Measurements from ENCODE around the gene NFIA.
"Not testable (repeated sequence)": the region's sequence is repeated elsewhere in the genome, so short reads cannot be mapped to it uniquely, and the experiment has no call there.

Gene NFIA

DNA sequence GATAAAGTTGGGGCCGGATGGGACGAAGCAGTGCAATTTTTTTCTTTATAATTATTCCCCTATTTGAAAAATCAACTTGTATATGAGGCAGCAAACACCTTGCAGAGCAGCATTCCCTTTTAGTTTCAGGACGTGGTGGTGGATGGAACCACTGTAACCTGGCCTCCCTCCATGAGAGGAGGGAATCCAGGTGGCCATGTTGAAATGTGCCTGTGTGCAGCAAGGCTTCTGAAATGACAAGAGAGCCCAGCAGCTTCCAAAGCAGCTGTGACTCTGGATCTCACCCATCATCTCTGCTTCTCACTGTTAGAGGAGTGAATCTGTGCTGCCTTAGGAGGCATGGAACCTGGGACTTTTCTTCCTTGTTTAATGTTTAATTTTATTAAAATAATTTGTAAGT is 42.3 kb downstream of the NFIA start:
- DNase-seq (ENCODE audit: extremely low read depth in 1 of 2, low read depth in 1 of 2) = no peak

DNA sequence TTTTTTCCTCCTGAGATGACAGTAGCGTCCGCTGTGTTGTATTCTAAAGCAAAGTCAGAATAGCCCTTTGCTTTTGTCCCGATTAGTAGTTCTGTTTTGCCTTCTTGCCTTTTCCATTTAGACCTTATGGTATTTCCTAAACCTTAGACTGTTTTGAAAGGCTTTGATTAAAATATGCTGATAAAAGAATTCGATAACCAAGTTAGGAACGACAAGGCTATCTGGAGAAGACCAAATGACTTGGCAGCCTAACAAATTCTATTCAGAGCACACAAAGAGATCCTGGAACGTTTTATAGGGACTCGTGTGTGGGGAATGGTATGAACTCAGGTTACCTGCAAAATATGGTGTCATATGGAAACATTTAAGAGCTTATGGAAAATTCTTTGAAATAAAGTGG is 42.9 kb downstream of the NFIA start:
- no peak for DNase-seq (ENCODE audit: extremely low read depth in 1 of 2, low read depth in 1 of 2)

DNA sequence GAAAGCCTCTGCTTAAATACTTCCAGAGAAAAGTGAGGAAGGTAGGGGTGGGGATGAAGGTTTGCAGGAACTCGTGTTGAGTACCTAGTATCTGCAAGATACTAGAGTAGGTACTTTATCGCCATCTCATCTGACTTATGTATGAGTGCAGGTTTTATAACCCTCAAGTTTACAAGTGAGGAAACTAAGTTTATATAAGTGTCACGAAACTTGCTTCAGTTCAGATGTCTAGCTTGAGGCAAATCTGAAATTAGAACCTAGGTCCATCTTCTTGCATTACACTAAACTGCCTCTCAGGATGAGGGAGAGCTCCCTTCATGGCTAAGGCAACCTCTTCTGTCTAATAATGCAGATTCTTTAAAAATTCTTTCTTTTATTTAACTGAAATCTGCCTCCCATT is 43.5 kb downstream of the NFIA start:
- no peak for DNase-seq (ENCODE audit: extremely low read depth in 1 of 2, low read depth in 1 of 2)

DNA sequence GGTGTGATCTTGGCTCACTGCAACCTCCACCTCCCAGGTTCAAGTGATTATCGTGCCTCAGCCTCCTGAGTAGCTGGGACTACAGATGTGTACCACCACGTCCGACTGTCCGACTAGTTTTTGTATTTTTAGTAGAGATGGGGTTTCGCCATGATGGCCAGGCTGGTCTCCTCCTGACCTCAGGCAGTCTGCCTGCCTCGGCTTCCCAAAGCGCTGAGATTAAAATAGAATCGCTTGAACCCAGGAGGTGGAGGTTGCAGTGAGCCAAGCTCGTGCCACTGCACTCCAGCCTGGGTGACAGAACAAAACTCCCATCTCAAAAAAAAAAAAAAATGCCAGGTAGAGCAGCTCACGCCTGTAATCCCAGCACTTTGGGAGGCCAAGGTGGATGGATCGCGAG is 44.5 kb downstream of the NFIA start:
- not testable (repeated sequence) for DNase-seq (ENCODE audit: extremely low read depth in 1 of 2, low read depth in 1 of 2)

DNA sequence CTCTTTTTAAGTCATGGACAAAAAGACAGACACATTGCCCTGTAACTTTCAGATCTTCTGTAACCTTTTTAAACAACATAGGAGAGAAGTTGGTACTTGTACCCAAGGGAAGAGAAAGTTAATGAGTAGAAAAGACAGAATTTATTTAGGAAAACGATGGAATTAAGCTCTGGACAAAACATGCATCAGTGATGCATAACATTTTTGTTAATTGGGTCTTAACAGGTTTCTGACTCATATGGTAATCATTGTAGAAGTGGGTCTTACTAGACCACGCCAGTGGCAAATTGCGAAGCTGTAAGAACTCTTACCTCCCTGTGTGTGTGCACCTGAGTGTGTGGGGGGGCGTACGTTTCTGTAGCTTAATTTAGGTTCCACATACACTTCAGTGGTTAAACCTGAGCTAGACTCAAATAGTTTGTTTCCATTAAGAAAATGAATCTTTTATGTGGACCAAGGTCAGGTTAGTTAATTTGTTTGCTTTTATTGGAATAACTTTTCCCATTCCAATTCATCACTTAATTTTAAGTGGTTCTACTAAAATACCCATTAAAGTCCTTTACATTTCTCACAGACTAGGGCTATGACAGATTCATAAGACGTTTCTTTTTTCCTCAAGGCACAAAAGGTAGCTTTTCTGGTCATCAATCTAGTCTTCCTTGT is 48.1 kb downstream of the NFIA start:
- no peak for DNase-seq (ENCODE audit: extremely low read depth in 1 of 2, low read depth in 1 of 2)

DNA sequence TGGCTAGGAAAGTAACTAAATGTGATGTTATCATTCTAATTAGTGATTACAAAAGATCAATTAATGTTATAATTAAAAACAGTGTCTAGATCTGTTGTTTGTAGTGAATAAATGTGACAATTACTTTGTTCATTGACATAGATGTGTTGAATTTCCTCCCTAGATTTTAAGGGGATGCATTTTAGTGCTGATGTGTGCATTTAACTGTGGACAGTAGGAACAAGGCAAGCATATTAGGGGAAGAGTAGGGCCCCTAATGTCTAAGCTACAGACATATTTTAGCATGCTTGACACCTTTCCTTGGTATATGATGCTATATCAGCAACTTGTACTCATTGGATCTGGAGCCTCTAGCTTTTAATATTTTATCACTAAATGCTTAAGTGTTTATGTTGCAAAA is 48.9 kb downstream of the NFIA start:
- DNase-seq (ENCODE audit: extremely low read depth in 1 of 2, low read depth in 1 of 2) = no peak

DNA sequence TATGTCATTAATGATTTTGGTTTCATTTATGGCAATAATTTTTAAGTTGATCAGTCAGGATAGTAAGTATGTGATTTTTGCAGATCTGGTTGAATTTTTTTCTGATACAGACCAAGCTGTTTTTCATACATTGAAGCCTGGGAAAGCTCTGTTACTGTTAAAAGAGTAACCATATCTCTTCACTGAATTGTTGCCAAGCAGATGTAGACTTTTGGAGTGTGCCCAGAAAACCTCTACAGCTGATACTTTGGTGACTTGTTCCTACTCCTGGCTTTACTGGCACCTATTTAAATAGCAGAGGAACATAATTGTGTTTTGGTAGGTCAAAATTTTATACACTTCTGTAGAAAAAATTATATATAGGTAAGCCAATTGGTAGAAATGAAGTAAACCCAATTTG is 49.4 kb downstream of the NFIA start:
- no peak for DNase-seq (ENCODE audit: extremely low read depth in 1 of 2, low read depth in 1 of 2)

DNA sequence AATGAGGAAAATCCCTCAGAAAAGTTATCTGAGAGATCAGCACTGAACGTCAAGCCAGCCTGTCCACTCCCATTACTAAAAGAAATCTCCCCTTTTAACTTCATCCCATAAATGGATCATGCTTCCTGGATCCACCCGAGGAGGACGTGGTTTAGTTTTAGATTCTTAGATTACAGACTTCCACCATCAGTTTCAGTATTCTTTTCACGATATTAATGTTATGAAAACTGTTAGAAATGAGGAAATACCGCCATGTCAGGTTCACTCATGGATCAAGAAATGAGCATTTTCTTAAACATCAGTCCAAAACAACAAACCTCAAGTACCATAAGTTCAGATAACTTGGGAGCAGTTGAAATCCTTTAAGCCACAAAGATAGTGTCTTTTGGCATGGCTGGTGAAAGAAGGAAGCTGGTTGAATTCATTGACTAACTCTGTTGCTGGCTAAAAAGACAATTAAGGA is 49.8 kb downstream of the NFIA start:
- no peak for DNase-seq (ENCODE audit: extremely low read depth in 1 of 2, low read depth in 1 of 2)

DNA sequence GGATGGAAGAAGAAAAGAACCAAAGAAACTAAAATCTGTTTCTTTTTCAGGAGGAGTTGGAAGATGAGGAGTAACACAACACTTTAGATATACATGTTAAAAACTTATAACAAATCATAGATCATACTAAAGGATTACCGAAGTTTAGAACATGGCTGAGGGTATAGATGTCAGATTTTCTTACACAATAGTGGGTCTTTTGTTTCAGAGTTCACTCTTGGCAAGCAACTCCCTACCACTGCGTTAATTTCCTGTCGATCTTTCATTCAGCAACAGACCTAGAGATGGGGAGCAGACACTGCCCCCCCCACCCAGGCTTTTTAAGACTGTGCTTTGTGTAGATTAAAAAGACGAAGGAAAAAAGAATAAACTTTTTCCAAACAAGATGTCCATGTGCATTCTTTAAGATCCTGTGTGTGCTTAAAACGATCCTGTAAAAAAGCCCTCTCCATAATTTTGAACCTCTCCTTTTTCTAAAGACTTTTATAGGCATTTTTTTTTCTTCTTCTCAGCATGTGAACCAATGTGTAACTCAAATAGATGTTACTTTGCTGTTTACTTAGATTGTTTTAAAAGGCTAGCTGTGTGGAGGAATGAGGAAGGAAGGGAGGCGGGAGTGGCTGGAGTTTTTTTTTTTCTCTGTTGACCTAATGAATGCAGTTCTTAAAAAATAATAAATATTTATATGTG is 50.4 kb downstream of the NFIA start:
- no peak for DNase-seq (ENCODE audit: extremely low read depth in 1 of 2, low read depth in 1 of 2)

DNA sequence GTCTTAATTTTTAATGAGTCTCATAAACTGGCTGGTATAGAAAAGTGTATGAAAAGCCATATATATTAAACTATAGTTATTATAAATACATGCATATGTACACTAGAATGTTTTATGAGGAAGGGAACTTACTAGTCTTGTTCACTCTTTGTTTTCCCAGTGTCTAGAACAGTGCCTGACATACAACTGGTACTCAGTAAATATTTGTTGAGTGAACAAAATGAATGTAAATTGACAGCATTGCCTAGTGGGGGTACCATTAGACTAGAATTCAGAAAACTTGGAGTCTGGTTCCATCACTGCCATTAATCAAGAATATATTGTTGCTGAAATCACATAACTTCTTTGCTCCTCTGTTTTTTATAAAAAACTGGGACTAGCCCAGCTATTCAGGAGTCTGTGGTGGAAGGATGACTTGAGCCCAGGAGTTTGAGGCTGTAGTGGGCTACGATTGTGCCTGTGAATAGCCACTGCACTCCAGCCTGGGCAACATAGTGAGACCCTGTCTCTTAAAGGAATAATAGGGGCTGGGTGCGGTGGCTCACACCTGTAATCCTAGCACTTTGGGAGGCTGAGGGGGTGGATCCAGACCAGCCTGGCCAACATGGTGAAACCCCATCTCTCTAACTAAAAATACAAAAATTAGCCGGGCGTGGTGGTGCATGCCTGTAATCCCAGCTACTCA is 51.1 kb downstream of the NFIA start:
- DNase-seq (ENCODE audit: extremely low read depth in 1 of 2, low read depth in 1 of 2) = no peak

DNA sequence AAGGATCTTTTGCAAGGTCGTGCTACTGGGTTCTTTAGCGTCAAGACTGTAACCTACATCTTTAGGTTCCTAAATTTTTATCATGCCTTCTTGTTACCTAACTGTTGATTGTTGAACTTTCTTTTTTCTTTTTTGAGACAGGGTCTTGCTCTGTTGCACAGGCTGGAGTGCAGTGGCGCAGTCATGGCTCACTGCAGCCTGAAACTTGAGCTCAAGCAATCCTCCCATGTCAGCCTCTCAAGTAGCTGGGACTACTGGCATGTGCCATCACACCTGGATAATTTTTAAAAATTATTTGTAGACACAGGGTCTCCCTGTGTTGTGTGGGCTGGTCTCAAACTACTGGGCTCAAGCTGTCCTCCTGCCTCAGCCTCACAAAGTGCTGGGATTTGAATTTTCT is 52.9 kb downstream of the NFIA start:
- no peak for DNase-seq (ENCODE audit: extremely low read depth in 1 of 2, low read depth in 1 of 2)

DNA sequence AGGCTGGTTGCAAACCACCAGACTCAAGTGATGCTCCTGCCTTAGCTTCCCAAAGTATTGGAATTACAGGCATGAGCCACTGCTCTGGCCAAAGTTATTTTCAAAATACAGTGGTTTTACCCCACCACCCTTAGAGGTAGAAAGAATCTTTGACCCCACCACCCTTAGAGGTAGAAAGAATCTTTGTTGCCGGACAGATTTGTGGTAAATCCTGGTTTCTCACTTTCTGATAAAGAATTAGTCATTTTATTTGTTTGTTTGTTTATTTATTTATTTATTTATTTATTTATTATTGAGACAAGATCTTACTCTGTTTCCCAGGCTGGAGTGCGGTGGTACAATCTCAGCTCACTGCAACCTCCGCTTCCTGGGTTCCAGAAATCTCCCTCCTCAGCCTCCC is 55.9 kb downstream of the NFIA start:
- DNase-seq (ENCODE audit: extremely low read depth in 1 of 2, low read depth in 1 of 2) = no peak

DNA sequence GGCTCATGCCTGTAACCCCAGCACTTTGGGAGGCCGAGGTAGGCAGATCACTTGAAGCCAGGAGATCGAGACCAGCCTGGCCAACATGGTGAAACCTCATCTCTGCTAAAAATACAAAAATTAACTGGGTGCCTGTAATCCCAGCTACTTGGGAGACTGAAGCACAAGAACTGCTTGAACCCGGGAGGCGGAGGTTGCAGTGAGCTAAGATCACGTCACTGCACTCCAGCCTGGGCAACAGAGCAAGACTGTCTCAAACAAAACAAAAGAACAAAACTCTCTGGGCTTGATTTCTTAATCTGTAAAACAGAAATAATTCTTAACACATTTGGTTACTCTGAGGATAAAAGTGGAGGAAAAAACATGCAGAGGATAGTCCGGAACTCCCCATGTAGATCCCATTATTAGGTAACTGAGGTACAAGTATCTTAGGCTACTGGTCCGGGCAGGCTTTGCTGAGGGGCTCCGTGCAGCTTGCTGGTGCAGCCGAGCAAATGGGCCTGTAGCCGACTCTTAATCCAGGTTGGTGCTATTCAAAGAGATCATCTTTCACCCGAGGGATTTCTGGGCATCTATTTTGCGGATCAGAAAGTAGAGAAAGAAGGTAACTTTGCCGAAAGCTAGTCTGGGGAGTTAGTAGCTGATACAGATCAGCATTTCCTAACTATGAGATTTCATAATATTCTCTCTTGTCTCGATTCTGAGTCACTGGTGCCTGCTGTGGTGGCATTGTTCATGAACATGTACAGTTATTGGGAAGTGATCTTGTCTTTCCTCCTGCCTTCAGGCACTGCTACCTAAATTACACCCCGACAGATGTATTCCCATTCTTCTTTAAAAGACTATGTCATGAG is 56.8 kb downstream of the NFIA start:
- DNase-seq (ENCODE audit: extremely low read depth in 1 of 2, low read depth in 1 of 2) = no peak

DNA sequence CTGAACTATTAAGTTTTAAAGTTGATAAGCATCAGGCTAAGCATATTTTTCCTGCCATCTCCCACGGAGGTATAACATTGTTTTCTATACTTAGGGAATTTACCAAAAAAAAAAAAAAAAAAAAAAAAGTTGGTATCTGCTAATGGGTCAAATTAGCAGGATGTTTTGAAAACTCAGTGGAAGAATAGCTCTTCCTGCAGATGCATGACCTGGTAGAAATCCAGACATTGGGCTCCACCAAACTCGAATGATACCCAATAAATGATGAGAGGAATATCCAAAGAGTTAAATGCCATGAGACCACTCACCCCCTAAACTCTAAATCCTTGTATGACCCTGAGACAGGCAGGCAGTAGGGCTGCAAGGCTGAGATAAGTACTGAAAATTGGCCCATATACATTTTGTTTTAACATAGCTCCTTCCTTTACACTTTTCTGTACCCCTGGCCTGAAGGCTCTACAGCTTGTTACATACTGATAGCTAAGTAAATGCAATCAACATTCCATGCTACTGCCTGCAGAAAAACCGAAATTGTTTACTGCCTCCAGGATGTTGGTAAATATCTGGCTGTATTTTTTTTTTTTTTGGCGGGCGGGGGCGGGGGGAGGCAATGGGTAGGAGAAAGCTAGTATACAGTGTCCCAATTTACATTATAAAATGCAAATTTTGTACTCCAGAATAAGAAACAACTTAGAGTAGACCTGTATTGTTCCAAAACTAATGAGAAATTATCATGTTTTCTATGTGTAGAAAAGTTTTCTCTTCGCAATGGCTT is 57.6 kb downstream of the NFIA start:
- no peak for DNase-seq (ENCODE audit: extremely low read depth in 1 of 2, low read depth in 1 of 2)

DNA sequence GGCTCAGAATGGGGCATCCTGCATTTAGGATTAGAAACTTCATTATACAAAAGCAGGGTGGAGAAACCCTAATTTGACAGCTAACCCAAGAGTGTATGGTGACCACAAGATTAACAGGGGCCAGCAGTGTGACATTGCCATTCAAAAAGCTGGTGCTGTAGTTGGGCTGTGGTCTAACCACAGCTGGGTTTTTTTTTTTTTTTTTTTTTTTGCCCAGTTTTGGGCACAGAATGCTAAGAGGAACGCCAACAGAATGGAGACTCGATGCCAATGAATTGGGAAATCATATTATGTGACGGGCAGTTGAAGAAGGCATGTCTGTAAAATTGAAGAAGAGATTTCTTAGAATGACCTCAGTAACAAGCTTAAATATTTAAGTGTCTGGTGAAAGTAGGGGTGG is 58.4 kb downstream of the NFIA start:
- DNase-seq (ENCODE audit: extremely low read depth in 1 of 2, low read depth in 1 of 2) = no peak

DNA sequence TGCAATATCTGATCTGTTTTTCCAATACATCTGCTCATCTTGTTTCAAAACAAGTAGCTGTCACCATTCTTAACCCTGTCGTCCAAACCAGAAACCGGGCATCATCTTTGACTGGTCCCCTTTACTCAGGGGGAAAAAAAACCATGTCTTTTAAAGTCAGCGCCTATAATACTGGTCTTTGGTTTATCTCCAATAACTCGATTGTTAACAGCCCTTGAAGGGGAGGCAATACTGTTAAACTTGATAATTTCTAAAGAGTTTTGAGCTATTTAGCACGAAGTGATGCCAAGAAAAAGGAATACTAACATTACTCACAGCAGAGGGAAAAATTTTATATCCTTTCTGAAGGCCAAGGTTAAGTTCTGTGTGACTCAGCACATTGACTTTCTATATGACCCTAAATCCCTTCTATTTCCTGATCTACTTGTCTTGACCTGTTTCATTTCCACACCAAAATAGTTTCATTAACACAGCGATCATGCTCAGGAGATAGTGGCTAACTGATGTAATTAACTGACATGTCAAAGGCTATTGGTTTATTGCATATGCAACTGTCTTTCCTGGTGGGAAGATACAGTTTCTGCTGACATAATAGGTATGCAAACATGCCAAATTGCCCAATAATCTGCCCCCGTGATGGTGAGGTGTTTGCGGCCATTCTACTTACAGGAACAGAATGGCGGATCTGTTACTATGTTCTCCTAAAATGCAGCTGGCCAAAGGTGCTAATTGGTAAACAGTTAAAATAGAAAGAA is 59.1 kb downstream of the NFIA start:
- no peak for DNase-seq (ENCODE audit: extremely low read depth in 1 of 2, low read depth in 1 of 2)

DNA sequence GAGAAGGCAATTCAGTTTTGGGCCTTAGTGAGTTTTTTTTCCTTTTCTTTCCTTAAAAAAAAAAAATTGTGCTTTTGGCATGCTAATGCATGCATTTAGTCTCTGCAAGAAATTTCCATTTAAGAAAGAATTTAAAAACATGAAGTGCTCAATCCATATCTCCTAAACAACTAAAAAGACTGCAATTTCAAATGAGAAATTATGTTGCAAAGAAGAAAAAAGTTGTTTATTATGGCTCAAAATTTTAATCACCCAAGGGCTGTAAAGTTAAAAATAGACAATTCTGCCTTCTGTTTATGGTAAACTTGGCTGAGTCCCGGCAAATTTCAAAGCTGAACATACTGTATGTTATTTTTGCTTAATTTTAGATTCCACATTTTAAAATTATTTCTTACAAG is 59.7 kb downstream of the NFIA start:
- DNase-seq (ENCODE audit: extremely low read depth in 1 of 2, low read depth in 1 of 2) = no peak

DNA sequence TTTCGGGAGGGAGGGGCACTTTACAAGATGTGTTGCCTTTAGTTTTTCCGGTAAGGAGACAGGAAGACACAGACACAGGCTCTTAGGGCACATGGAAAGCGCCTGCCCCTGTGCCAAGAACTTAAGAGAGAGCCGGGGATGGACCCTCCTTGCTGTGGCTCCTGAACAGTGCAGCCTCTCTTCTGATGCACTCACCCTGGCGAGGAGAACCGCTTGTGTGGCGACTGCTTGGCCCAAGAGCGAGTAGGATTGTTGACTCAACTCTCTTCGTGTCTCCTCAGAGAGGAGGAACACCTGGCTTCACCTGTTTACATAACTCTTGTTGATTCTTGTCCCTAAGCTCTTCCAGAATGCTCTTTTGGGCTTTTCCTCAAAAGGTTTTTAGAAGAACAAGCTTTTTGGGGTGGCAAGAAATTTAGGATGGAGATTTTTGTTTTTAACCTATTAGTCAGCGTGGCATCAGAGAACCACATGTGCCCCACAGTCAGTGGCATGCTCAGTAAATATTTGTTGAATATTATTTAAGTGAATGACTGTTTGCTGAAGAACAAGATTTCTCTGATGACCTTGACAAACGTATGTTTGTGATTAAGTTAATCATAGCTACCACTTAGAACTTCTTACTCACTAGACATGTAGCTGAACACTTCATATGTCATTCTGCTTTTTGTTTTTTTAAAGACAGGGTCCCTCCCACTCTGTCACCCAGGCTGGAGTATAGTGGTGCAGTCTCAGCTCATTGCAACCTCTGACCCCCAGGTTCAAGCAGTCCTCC is 60.6 kb downstream of the NFIA start:
- DNase-seq (ENCODE audit: extremely low read depth in 1 of 2, low read depth in 1 of 2) = no peak

DNA sequence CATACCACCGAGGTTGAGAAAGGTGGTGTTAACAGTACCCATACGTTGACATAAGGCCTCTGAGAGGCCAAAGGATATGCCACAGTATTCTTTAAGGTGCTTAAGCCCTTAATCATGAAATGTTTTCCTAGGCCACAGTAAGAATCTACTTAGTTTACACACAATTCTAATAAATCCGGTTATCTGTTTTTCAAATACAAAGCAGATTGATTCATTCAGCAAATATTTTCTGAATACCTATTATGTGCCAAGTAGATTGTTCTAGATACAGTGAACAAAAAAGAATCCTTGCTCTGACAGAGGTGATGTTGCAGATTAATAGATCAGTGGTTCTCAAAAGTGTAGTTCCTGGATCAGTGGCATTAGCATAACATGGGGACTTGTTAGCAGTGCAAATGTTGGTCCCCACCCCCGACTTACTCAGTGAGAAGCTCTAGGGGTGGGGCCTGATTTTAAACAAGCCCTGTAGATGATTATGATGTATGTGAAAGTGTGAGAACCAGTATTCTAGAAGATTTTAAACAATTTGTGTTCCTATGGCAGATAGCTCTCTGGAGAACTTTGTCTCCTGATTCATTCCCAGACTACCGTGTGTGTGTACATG is 61.6 kb downstream of the NFIA start:
- DNase-seq (ENCODE audit: extremely low read depth in 1 of 2, low read depth in 1 of 2) = no peak
